ENCODE data around the gene FAHD2B.
"Not testable (repeated sequence)": the region's sequence is repeated elsewhere in the genome, so short reads cannot be mapped to it uniquely, and the experiment has no call there.

DNA sequence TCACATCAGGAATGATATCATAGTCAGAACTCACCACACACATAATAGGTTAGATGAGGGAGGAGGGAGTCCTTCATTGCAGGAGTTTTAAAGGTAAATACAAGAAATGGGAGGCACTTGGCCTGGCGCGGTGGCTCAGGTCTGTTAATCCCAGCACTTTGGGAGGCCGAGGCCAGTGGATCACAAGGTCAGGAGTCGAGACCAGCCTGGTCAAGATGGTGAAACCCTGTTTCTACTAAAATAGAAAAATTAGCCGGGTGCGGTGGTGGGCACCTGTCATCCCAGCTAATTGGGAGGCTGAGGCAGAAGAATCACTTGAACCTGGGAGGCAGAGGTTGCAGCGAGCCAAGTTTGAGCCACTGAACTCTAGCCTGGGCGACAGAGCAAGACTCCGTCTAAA, 16.6 kb upstream of the FAHD2B start:
- TF ChIP-seq, protein P1, sequence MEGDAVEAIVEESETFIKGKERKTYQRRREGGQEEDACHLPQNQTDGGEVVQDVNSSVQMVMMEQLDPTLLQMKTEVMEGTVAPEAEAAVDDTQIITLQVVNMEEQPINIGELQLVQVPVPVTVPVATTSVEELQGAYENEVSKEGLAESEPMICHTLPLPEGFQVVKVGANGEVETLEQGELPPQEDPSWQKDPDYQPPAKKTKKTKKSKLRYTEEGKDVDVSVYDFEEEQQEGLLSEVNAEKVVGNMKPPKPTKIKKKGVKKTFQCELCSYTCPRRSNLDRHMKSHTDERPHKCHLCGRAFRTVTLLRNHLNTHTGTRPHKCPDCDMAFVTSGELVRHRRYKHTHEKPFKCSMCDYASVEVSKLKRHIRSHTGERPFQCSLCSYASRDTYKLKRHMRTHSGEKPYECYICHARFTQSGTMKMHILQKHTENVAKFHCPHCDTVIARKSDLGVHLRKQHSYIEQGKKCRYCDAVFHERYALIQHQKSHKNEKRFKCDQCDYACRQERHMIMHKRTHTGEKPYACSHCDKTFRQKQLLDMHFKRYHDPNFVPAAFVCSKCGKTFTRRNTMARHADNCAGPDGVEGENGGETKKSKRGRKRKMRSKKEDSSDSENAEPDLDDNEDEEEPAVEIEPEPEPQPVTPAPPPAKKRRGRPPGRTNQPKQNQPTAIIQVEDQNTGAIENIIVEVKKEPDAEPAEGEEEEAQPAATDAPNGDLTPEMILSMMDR (IDR thresholded peaks at IDR 0.05), result not testable (repeated sequence)
- TF ChIP-seq POLR2A (IDR thresholded peaks at IDR 0.05), result not testable (repeated sequence)
